WERI-Rb-1 (cell line): Measurements from ENCODE around the gene NLGN1.

Experiments used
- DNase-seq: peaks from one replicate; pipeline ENCODE4 v3.0.0-alpha.2; 2020
- H3K27ac ChIP-seq: fragments of 250-450 bp; sonication (Bioruptor Pico); 2 replicates; pipeline ENCODE4 v1.5.1; 2020; ENCODE audit warnings: mild to moderate bottlenecking, moderate library complexity
- H3K27me3 ChIP-seq: fragments of 250-450 bp; sonication (Bioruptor Pico); 2 replicates; pipeline ENCODE4 v1.5.1; 2021; ENCODE audit warnings: mild to moderate bottlenecking, low read depth, moderate library complexity; ENCODE audit not compliant: insufficient read depth, severe bottlenecking
- H3K36me3 ChIP-seq: fragments of 250-450 bp; sonication (Bioruptor Pico); 2 replicates; pipeline ENCODE4 v1.5.1; 2020; ENCODE audit warnings: mild to moderate bottlenecking, moderate library complexity
- H3K4me3 ChIP-seq: 2 replicates; pipeline ENCODE4 v1.5.1; 2011; ENCODE audit warnings: low read depth, mild to moderate bottlenecking, control low read depth, low read length
- H3K9me3 ChIP-seq: fragments of 250-450 bp; sonication (Bioruptor Pico); 2 replicates; pipeline ENCODE4 v1.5.1; 2021; ENCODE audit warnings: mild to moderate bottlenecking, moderate library complexity; ENCODE audit not compliant: severe bottlenecking
- TF ChIP-seq, protein P1 (sequence below): IDR thresholded peaks from 2 replicates; pipeline ENCODE4 v1.5.1; 2011; ENCODE audit warnings: low read depth, mild to moderate bottlenecking, control low read depth, inconsistent platforms, low read length

Gene NLGN1

DNA sequence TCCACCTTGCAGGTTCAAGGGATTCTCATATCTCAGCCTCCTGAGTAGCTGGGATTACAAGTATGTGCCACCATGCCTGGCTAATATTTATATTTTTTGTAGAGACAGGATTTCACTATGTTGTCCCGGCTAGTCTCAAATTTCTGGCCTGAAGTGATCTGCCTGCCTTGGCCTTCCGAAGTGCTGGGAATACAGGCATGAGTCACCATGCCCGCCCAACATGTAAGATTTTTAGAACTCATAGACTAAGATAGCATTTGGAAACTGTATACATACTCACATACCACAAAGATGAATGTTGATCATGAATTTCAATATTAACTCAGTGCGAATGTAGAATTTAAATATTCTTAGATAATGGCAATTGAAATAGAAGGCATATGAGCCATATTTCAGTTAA is 718.9 kb downstream of the NLGN1 start:
- Histone ChIP-seq H3K4me3 (no peak overlapping the region), H3K27ac (no peak overlapping the region), H3K27me3 (no peaks in the 10 kb centered on the region), H3K36me3 (no peaks in the 10 kb centered on the region), H3K9me3 (no peaks in the 10 kb centered on the region)
- TF ChIP-seq, protein P1, sequence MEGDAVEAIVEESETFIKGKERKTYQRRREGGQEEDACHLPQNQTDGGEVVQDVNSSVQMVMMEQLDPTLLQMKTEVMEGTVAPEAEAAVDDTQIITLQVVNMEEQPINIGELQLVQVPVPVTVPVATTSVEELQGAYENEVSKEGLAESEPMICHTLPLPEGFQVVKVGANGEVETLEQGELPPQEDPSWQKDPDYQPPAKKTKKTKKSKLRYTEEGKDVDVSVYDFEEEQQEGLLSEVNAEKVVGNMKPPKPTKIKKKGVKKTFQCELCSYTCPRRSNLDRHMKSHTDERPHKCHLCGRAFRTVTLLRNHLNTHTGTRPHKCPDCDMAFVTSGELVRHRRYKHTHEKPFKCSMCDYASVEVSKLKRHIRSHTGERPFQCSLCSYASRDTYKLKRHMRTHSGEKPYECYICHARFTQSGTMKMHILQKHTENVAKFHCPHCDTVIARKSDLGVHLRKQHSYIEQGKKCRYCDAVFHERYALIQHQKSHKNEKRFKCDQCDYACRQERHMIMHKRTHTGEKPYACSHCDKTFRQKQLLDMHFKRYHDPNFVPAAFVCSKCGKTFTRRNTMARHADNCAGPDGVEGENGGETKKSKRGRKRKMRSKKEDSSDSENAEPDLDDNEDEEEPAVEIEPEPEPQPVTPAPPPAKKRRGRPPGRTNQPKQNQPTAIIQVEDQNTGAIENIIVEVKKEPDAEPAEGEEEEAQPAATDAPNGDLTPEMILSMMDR, result no peak
- DNase-seq, result no peak

DNA sequence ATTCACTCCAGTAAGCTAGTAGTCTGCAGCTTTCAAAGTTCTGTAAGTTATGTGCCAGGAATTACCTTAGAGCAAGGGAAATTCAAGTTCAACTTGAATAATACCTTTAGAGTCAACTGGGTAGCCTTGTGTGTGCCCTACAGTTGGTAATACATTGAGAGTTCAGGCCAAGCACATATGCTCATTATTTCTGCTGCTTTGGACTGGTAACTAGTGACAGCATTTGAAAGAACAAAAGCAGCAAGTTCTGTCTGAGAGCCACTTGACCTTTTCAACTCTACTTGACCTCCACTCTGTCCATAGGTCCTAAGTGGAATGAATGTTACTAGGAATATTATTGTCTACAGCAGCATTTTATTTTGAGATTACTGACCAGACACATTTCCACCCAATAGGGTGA is 723.5 kb downstream of the NLGN1 start:
- TF ChIP-seq, protein P1, result no peak
- Histone ChIP-seq H3K36me3 (no peaks in the 10 kb centered on the region), H3K27ac (no peak overlapping the region), H3K9me3 (no peaks in the 10 kb centered on the region), H3K4me3 (no peak overlapping the region), H3K27me3 (no peaks in the 10 kb centered on the region)
- DNase-seq, result no peak

DNA sequence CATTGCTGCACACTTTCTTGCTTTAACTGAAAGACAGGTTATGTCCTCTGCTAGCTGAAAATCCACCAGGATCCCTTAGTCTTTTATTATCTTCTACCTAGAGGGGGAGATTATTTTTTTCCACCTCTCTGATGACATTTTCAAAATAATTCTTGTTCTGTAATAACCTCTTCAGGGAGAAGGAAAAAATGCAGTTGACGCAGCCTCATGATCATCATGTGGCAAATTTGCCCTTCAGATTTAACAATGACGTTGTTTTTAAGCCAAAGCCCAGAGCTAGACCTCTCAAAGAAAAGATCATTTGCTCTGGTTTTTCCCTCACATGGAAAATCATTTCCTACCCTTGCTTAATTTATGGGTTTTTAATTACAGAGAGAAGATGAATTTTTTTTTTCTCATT is 724.9 kb downstream of the NLGN1 start:
- Histone ChIP-seq H3K4me3 (no peak overlapping the region), H3K27me3 (no peaks in the 10 kb centered on the region), H3K27ac (no peak overlapping the region), H3K9me3 (no peaks in the 10 kb centered on the region), H3K36me3 (no peaks in the 10 kb centered on the region)
- TF ChIP-seq, protein P1, result no peak
- DNase-seq, result no peak

DNA sequence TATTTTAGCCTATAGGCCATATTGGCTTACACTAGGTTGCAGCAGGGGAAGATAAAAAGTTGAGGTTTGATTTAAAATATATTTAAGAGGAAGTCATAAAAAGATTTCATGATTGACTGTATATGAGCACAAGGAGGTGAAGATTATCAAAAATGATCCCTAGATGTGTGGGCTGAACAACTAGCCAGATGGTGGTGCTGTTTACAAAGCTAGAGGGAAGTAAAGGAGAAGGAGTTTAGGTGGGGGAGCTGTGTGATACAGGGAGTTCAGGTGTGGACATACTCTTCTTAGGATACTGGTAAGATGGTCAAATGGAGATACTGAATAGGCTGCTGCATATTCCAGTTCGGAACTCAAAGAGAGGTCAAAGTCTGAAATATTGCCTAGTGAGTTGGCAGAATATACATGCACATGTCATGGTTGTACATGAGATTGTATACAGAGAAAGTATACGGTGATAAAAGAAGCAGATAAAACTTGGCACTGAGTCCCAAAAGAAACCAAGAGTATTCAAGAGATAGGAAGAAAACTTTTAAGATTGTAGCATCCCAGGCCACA is 727.8 kb downstream of the NLGN1 start:
- H3K27me3 ChIP-seq, result no peaks in the 10 kb centered on the region
- TF ChIP-seq, protein P1, result peak; percentile 69
- H3K4me3 ChIP-seq, result no peak overlapping the region
- H3K27ac ChIP-seq, result no peak overlapping the region
- no peaks in the 10 kb centered on the region for H3K9me3 ChIP-seq
- DNase-seq, result peak; percentile 32
- no peaks in the 10 kb centered on the region for H3K36me3 ChIP-seq

DNA sequence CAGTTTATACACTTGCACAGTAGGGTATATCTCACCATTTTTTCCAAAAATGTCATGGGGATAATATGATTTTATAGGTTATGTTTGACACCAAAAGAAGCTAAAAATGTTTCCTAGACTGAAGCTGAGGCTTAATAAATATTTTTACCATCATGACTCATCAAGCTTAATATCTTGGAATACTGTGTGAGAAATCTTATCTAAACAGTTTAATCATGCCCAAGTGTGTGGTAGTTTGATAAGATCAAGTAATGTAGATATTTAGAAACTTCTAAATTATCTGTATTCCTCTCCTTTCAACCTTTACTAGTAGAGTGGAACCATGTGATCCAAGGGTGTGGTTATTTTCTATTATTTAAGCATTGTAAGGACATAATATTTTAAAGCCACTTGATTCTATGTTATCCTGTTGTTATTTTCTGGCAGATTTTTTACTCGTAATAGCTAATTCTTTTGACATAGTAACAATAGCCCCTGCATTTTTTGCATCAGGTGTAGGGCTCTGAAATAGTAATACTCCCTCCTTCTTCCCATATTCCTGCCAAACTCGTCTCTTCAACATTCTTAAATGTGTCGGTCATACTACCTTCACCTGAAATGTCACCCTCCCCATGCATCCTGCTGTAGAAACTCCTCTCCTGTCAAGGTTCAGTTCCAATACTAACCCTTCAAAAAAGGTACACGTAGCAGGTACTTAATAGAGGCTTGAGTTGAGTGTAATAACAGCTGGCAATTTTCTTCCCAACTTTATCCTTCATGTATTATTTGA is 729.6 kb downstream of the NLGN1 start:
- Histone ChIP-seq H3K27me3 (no peaks in the 10 kb centered on the region), H3K9me3 (no peaks in the 10 kb centered on the region), H3K27ac (no peak overlapping the region), H3K4me3 (no peak overlapping the region), H3K36me3 (no peaks in the 10 kb centered on the region)
- TF ChIP-seq, protein P1, result no peak
- no peak for DNase-seq

DNA sequence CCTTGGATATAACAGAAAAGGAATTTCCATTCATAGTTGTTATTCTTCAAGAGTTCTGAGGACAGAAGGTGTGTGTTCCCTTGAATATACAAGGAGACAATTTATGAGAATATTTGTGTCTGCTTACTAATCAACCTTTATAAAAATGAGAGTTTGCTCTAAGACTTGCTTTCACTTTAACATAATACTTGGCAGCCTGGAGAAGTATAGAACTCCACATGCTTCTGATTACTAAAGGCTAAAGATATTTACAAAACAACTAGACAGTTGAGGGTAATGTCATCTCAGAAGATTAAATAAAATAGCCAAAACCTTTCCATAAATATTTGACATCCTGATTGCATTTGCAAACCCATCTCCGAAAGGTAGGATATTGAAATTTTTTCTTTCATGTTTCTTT is 734.5 kb downstream of the NLGN1 start:
- Histone ChIP-seq H3K4me3 (no peak overlapping the region), H3K27me3 (no peaks in the 10 kb centered on the region), H3K36me3 (no peaks in the 10 kb centered on the region), H3K9me3 (no peaks in the 10 kb centered on the region), H3K27ac (no peak overlapping the region)
- no peak for DNase-seq
- TF ChIP-seq, protein P1, result no peak
